Measurements from ENCODE around the gene CYP1A2.
"Not testable (repeated sequence)": the region's sequence is repeated elsewhere in the genome, so short reads cannot be mapped to it uniquely, and the experiment has no call there.

Gene CYP1A2

GRCh38 chr15:74777769-74778598, 29.3 kb downstream of the CYP1A2 start:
- DNase-seq, result no peak

- DNase-seq, result no peak
Observed at GRCh38 chr15:74778599-74778970, 29.9 kb downstream of the CYP1A2 start.

- no peak for DNase-seq
Observed at GRCh38 chr15:74779162-74779648, 30.6 kb downstream of the CYP1A2 start.

GRCh38 chr15:74780523-74781430, 32.1 kb downstream of the CYP1A2 start:
- DNase-seq, result no peak

- DNase-seq, result peak; percentile 83
Observed at GRCh38 chr15:74781431-74782258, 33.0 kb downstream of the CYP1A2 start, which contains the start of gene CSK. TSS of gene CSK (plus strand) at chr15:74782080. CDS start at chr15:74798298, 16,218 bp downstream.

- no peak for DNase-seq
Observed at GRCh38 chr15:74782259-74783071, 33.8 kb downstream of the CYP1A2 start.

GRCh38 chr15:74783072-74783807, 34.6 kb downstream of the CYP1A2 start:
- no peak for DNase-seq

- DNase-seq, result no peak
Observed at GRCh38 chr15:74783808-74784175, 35.1 kb downstream of the CYP1A2 start.

- DNase-seq, result no peak
Observed at GRCh38 chr15:74784426-74785193, 36.0 kb downstream of the CYP1A2 start.

- DNase-seq, result no peak
Observed at GRCh38 chr15:74785194-74786032, 36.8 kb downstream of the CYP1A2 start.

GRCh38 chr15:74786081-74786480, 37.4 kb downstream of the CYP1A2 start:
- DNase-seq, result not testable (repeated sequence)

GRCh38 chr15:74786551-74787165, 38.0 kb downstream of the CYP1A2 start:
- DNase-seq, result no peak

- peak; percentile 93 for DNase-seq
Observed at GRCh38 chr15:74787251-74788041, 38.8 kb downstream of the CYP1A2 start.

GRCh38 chr15:74788042-74788682, 39.5 kb downstream of the CYP1A2 start:
- DNase-seq, result no peak

GRCh38 chr15:74788683-74789151, 40.1 kb downstream of the CYP1A2 start:
- no peak for DNase-seq

- no peak for DNase-seq
Observed at GRCh38 chr15:74789171-74789631, 40.6 kb downstream of the CYP1A2 start.

GRCh38 chr15:74789741-74790079, 41.1 kb downstream of the CYP1A2 start:
- no peak for DNase-seq
